ENCODE measurements around the gene MRPL22.
"Not testable (repeated sequence)": the region's sequence is repeated elsewhere in the genome, so short reads cannot be mapped to it uniquely, and the experiment has no call there.

MRPL22 gene

DNA sequence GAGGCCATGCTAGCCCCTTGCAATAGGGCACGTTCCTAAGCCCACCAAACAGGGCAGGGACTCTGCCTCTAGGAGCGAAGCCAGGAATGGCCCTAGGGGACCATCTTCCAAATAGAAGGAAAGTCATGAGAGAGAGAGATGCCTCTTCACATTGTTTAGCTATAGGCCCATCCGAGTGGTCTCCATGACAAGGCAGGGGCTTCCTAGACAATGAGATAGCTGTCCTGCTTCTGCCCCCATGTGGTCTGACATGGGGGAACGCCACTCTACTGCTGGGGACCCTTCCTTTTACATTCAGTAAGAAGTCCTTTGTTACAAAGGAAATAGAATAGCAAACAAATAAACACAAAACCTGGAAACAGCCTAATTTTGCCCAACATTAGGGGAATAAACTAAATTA, 54.8 kb downstream of the MRPL22 start:
- no peak for DNase-seq (ENCODE audit: low spot score)

DNA sequence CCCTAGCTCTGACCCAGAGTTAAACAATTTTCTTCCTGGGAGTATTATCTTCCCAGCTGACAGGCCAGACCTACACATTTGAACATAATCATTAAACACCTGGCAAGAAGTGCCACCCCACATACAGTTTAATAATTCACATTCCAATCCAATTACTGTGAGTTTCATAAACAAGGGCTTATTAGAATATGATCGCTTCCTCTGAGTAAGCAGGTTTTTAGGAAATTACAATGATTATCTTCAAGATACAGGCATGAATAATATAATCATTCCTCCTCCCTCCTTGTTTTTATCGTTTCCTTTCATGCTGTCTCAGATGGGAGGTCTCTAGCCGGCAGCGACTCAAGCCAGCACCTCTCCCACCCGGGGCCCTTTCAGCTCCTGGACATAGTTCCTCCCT, 56.9 kb downstream of the MRPL22 start:
- no peak for DNase-seq (ENCODE audit: low spot score)

DNA sequence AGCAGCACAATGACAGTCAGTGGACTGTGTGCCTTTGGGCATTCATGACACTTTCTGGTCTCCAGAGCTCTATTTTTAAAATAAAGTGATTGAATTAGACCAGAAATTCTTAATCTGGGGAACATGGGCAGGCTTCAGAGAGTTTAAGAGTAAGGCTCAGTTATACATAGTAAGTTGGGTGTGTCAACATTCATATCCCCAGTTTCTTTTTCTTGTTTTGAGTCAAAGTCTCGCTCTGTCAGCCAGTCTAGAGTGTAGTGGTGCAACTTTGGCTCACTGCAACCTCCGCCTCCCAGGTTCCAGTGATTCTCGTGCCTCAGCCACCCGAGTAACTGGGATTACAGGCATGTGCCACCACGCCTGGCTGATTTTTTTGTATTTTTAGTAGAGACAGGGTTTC, 59.0 kb downstream of the MRPL22 start:
- peak; percentile 26 for DNase-seq (ENCODE audit: low spot score)

DNA sequence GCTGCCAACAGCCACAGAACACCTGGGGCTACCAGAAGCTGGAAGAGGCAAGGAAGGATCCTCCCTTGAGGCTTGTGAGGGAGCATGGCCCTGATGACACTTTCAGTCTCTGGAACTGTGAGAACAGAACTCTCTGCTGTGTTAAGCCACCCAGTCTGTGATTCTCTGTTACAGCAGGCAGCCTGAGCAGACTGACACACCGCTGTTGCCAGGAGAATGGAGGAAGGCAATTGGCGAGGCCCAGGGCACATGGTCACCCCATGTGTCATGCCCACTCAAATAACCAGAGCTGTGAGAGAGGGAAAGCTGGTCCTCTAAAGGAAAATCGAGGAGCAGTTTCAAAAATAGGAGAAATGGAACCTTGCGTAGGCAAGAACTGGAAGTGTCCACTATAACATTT, 60.6 kb downstream of the MRPL22 start:
- DNase-seq (ENCODE audit: low spot score), result no peak

DNA sequence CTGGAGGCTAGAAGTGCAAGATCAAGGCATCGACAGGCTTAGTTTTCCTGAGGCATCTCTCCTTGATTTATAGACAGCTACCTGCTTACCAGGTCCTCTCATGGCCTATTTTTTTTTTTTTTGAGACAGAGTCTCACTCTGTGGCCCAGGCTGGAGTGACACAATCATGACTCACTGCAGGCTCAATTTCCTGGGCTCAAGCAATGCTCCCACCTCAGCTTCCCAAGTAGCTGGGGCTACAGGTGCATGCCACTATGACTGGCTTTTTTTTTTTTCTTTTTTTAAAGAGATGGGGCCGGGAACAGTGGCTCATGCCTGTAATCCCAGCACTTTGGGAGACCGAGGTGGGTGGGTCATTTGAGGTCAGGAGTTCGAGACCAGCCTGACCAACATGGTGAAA, 61.8 kb downstream of the MRPL22 start:
- DNase-seq (ENCODE audit: low spot score), result not testable (repeated sequence)

DNA sequence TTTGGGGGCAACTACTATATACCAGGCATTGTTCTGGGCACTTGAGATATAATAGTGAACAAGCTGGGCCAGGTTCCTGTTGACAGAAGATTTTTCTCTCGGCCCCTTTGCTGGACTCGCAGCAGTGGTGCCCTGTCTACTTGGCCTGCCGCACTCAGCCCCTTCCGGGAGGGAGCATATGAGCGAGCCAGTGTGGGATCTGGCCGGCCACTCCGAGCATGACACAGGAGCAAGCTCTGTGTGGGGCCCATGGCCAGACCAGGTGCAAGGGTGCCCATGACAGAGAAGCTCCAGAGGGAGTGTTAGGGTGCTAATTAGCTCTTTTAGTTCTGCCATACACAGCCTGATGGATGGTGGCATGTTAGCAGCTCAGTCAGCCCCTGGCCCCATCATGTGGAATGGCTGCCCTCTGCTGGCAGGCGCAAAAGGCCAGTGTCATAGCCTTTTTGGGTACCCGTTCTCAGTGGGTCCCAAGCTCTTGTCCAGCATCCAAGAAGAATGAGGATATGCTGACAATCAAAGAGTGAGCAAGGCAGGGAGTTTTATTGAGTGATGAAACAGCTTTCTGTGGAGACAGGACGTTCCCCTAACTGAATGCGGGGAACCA, 63.4 kb downstream of the MRPL22 start:
- DNase-seq (ENCODE audit: low spot score), result peak; percentile 22

DNA sequence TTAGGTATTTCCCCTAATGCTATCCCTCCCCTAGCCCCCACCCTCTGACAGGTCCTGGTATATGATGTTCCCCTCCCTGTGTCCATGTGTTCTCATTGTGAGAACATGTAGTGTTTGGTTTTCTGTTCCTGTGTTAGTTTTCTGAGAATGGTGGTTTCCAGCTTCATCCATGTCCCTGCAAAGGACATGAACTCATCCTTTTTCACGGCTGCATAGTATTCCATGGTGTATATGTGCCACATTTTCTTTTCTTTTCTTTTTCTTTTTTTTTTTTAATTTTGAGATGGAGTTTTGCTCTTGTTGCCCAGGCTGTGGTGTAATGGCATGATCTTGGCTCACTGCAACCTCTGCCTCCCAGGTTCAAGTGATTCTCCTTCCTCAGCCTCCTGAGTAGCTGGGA, 65.4 kb downstream of the MRPL22 start:
- not testable (repeated sequence) for DNase-seq (ENCODE audit: low spot score)

DNA sequence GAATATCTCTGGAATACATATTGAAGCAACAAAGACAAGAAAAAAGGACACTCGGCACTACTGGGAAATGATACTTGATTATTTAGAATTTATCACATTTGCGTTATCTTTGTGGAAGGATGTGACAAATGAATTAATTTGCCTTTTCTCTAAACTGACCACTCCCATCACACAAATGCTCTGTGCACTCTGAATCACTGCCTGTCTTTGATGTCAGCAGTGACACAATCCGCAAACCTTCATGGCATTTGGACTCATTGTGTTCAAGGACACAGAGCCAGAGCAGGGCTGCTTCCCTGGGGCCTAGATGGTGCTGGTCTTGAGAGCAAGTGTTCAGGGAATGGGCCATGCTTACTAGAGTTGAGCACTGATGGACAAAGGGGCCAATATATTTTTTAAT, 67.8 kb downstream of the MRPL22 start:
- DNase-seq (ENCODE audit: low spot score), result no peak

DNA sequence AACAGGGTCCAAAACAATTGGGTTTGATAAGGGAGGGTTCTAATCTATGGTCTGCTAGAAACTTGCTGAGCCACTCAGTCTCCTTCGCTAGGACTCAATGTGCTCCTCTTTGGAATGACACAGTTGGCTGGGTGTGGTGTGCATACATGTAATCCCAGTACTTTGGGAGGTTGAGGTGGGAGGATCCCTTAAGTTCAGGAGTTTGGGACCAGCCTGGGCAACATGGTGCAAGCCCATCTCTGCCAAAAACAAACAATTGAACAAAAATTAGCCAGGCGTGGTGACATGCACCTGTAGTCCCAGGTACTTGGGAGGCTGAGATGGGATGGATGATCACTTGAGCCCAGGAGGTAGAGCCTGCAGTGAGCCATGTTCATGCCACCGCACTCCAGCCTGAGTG, 70.0 kb downstream of the MRPL22 start:
- DNase-seq (ENCODE audit: low spot score), result no peak

DNA sequence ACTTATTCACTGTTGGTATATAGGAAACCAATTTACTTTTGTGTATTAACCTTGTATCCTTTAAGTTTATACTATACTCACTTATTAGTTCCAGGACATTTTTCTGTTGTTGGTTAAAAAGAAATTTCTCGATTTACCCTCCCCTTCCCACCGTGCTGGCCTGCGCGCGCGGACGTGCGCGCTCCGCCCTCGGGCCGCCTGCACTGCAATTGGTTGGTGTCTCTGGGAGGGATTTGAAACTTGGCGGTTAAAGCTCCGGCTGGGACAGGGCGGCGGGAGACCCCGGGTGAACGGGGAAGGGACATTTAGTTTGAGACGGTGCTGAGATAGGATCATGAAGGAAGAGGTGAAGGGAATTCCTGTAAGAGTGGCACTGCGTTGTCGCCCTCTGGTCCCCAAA, 72.7 kb downstream of the MRPL22 start, which contains the start of gene KIF4B:
Gene KIF4B (plus strand): TSS at position 230 of the 400 bp plus-strand sequence. CDS start 105 bp downstream, at position 335.
- DNase-seq (ENCODE audit: low spot score), result no peak

DNA sequence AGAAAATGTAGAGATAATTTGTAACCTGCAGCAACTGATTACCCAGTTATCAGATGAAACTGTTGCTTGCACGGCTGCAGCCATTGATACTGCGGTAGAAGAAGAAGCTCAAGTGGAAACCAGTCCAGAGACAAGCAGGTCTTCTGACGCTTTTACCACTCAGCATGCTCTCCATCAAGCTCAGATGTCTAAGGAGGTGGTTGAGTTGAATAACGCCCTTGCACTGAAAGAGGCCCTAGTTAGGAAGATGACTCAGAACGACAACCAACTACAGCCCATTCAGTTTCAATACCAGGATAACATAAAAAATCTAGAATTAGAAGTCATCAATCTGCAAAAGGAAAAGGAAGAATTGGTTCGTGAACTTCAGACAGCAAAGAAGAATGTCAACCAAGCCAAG, 74.4 kb downstream of the MRPL22 start:
- DNase-seq (ENCODE audit: low spot score), result peak; percentile 25

DNA sequence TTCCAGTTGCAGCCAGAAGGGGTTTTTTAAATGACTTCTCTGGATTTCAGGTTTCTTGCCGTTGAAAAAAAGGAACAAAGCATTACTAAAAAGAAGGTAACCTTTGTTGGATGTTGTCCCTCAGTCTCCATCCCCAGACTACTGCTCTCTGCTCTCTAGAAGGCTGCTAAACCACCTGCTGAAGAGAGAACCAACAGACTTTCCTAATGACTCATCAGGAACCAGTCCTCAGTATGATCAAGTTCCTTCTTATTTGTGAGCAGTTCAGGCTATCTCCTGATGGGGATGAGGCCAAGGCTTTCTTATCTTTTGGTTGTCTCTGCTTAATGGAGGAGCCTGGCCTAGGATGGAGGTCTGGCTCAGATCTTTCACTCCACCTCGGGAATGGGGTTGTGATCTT, 76.7 kb downstream of the MRPL22 start:
- peak; percentile 40 for DNase-seq (ENCODE audit: low spot score)
